Mammary epithelial cell (primary cell): ENCODE measurements around the gene SCGN.

Source experiments
- EZH2 ChIP-seq: IDR thresholded peaks from 2 replicates; pipeline ENCODE4 v1.6.1; 2012; ENCODE audit warnings: low read length, inconsistent platforms, borderline replicate concordance
- TF ChIP-seq, protein P1 (sequence below), 2 donors: IDR thresholded peaks in 1 of 2; conservative IDR thresholded peaks in 1 of 2; 2 replicates each; pipeline ENCODE4 v1.5.1; 2011 to 2012; ENCODE audit warnings: inconsistent platforms in 2 of 2, low read length in 2 of 2, mild to moderate bottlenecking in 2 of 2, control low read depth in 1 of 2, low read depth in 1 of 2; ENCODE audit not compliant: insufficient read depth in 1 of 2; ENCODE audit errors: extremely low read depth in 1 of 2

DNA sequence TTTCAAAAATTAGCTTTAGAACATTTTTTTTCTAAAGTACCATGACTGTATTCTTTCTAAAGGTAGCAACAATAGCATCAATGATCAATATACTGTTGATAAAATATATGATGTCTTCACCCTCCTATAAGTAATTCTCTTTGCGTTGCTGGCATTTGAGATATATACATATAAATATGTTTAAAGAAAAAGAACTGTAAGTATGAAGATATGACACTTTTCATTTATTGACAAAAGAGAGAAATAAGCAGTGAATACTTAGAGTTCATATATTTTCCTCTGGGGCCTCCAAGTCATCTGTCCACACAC is 49.4 kb upstream of the SCGN start:
- TF ChIP-seq EZH2: no peak
- TF ChIP-seq, protein P1, sequence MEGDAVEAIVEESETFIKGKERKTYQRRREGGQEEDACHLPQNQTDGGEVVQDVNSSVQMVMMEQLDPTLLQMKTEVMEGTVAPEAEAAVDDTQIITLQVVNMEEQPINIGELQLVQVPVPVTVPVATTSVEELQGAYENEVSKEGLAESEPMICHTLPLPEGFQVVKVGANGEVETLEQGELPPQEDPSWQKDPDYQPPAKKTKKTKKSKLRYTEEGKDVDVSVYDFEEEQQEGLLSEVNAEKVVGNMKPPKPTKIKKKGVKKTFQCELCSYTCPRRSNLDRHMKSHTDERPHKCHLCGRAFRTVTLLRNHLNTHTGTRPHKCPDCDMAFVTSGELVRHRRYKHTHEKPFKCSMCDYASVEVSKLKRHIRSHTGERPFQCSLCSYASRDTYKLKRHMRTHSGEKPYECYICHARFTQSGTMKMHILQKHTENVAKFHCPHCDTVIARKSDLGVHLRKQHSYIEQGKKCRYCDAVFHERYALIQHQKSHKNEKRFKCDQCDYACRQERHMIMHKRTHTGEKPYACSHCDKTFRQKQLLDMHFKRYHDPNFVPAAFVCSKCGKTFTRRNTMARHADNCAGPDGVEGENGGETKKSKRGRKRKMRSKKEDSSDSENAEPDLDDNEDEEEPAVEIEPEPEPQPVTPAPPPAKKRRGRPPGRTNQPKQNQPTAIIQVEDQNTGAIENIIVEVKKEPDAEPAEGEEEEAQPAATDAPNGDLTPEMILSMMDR (conservative IDR thresholded peaks at IDR 0.05 in 1 of 2, IDR thresholded peaks at IDR 0.05 in 1 of 2; ENCODE audit: extremely low read depth in 1 of 2, insufficient read depth in 1 of 2, low read depth in 1 of 2, low read length in 2 of 2): no peak
